HG02610 (cell line): Measurements from ENCODE around the gene EXOC6B.
"Not testable (repeated sequence)": the region's sequence is repeated elsewhere in the genome, so short reads cannot be mapped to it uniquely, and the experiment has no call there.

Experiments
- ATAC-seq: cut with Tn5 transposase; IDR thresholded peaks from one replicate; pipeline ENCODE4 v1.9.1; 2021; ENCODE audit warnings: mild to moderate bottlenecking, moderate library complexity; ENCODE audit not compliant: unreplicated experiment

The EXOC6B gene

GRCh38 chr2:72619626-72620025 lies 206.2 kb downstream of the EXOC6B start:
- ATAC-seq, result no peak

DNA sequence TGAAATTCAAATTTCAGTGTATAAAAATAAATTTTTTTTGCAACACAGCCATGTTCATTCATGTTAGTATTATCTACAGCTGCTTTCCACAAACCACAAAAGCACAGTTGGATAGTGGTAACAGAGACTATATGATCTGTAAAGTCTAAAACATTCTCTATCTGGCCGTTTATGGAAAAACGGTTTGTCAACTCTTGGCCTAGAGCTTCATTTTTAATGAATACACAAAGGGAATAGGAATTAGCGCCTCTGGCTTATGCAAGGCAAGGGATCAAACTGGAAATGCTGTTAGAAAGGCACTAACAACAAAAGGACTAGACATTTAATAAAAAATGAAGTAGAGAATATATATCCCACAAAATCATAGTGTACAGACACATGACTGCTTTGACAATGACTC lies 211.9 kb downstream of the EXOC6B start:
- ATAC-seq, result no peak

DNA sequence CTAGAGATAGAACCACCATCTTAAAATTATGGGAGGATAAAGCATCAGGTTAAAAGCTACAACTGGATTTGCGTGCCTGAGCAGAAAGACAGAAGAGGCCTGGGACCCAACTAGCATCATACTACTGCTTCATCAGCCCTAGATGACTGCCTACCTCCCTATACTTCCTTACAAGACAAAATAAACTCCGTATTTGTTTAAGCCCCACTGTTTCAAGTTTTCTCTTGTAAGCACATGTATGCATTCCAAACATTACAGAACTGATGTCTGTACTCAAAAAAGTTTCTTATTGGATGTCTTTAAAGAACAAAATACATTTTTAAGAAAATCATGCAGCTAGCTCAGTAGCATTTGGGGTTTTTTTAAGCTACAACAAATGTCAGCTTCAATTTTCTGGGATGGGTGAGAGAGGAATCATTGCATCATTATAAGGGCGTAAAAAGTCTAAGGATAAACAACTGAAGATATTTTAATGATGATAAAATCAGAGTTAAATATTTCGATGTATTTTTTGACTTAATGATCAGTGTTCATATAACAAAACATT lies 213.1 kb downstream of the EXOC6B start:
- no peak for ATAC-seq

- ATAC-seq, result no peak
Measured at GRCh38 chr2:72607189-72607588, 218.6 kb downstream of the EXOC6B start.

- no peak for ATAC-seq
Measured at GRCh38 chr2:72605836-72606442, 219.9 kb downstream of the EXOC6B start.

- no peak for ATAC-seq
Measured at GRCh38 chr2:72604468-72604867, 221.4 kb downstream of the EXOC6B start.

DNA sequence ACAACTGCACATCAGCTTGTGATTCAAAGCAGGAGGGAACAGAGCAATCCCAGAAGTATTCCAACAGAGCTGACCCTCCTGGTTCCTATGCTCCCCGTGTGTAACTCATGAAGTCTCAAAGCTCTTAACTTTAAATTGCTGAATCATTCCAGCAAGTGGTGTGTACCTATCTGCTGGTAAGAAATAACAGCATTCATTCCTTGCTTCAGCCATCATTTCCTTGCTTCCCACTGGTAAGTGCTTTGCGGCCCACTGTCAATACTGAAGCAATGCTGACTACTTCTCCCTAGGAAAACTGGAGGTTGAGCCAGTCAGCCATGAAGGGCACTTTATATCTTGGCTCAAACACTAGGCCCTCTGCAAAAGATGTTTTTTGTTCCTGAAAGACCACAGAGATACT lies 222.4 kb downstream of the EXOC6B start:
- peak; percentile 45 for ATAC-seq

- ATAC-seq, result no peak
Measured at GRCh38 chr2:72602711-72603110, 223.1 kb downstream of the EXOC6B start.

DNA sequence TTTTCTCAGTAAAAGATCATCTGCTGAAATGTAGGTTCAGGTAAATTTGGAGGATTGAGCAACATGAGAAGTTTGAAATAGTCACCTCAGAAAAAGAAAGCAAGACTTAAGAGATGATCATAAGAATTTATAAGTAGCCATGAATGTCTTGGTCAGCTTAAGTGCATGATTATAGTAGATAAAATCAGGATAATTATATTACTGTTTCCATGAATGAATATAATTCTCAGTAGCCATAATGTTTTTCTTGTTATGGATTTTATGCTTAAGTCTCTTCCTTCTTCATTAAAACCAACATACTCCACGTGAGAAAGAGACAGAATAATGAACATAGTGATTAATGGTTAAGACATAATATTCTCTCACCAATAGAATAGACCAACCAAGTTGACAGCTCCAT lies 223.7 kb downstream of the EXOC6B start:
- no peak for ATAC-seq

GRCh38 chr2:72583836-72584235 lies 242.0 kb downstream of the EXOC6B start:
- not testable (repeated sequence) for ATAC-seq

GRCh38 chr2:72583376-72583775 lies 242.5 kb downstream of the EXOC6B start:
- no peak for ATAC-seq

DNA sequence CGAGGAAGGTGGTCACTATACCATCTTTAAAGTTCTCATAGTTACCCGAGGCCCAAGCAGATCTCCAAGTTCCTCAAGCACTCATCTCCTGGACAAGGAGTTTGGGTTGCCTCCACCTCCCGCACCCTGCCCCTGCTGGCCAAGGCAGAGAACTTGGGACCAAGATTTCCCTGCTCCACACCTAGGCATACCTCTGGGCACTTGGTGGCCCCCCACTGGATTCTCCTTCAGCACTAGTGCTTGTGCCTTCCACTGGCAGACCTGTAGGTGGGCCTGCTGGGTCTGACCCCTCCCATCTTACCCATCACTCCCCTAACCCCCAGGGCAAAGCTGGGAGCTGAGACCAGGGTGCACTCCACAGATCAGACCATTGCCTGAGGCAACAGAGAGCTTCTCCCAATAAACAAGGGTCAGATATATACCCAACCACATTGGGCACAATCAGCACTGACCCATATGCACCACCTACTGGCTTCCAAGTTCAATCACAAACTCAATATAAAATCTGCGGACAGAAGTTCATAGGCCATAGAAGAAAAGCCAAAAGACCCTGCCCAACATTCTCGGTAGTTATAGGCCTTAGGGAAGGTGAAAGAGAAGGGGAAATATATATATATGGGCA lies 244.2 kb downstream of the EXOC6B start:
- ATAC-seq, result no peak

GRCh38 chr2:72579591-72580180 lies 246.1 kb downstream of the EXOC6B start:
- ATAC-seq, result no peak

- no peak for ATAC-seq
Measured at GRCh38 chr2:72576861-72577260, 249.0 kb downstream of the EXOC6B start.

- ATAC-seq, result no peak
Measured at GRCh38 chr2:72576459-72576858, 249.4 kb downstream of the EXOC6B start.

GRCh38 chr2:72574886-72575285 lies 250.9 kb downstream of the EXOC6B start:
- no peak for ATAC-seq

GRCh38 chr2:72573232-72573631 lies 252.6 kb downstream of the EXOC6B start:
- no peak for ATAC-seq

GRCh38 chr2:72572501-72572900 lies 253.3 kb downstream of the EXOC6B start:
- ATAC-seq, result no peak

DNA sequence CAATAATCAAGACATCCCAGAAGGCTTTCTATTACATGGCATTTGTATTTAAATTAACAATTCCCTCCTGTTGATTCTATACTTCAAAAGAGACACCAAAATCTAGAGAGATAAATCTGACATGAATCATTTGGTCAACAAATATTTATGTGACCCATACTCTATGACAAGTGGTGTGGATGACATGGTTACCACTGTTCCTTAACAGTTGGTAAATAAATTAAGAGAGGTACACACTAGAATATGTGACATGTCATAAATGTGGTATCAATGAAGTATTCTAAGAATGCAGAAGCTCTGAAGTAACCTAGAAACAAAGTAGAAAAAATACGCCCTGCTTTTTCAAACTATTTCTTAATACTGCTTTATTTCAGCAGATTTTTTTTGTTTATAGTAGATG lies 255.4 kb downstream of the EXOC6B start:
- no peak for ATAC-seq

DNA sequence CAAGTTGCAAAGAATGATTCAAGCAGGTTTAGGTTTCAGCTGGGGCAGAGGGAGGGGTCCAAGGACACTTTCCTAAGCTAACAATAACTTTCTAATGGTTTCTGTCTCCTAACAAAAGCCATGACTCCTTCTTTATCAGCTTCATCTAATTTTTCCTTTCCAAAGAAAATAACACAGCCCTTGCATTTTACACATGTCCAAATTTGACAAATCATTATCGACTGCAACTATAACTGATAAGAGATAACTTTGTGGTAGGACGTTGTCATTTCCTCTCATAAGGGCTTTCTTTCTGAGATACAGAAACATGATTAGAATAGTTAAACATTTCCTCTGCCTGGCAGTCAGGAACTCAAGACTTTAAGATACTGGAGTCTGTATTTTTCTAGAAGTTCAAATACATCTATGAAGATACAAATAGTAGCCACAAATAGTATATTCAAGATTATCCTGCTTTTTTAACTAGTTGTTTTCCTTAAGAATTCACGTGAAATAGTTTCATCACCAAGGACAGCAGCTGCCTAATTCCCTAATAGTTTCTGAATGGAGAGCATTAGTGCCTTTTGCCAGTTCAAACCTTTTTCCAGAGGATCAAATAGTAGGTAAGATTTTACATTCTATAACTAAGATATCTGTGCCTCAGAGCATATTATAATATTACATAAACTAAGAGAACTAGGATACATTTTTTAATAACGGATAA lies 263.2 kb downstream of the EXOC6B start:
- ATAC-seq, result no peak

GRCh38 chr2:72561621-72562318 lies 264.1 kb downstream of the EXOC6B start:
- ATAC-seq, result no peak
